Mononuclear cell (primary cell): Measurements from ENCODE around the gene SLC17A5. TPM values are rescaled to one million over a fixed set of nuclear protein-coding genes. Genes with fewer than 3 reads are reported as not detected.
"Not testable (repeated sequence)": the region's sequence is repeated elsewhere in the genome, so short reads cannot be mapped to it uniquely, and the experiment has no call there.

Source experiments
- H3K27me3 ChIP-seq: 2 replicates; pipeline ENCODE4 v1.6.0; 2011; ENCODE audit warnings: low read length, control low read depth; ENCODE audit not compliant: insufficient read depth
- H3K4me1 ChIP-seq: 2 replicates; pipeline ENCODE4 v1.5.1; 2011; ENCODE audit warnings: mild to moderate bottlenecking, low read length, control low read depth; ENCODE audit not compliant: insufficient read depth
- H3K4me3 ChIP-seq: 2 replicates; pipeline ENCODE4 v1.5.1; 2011; ENCODE audit warnings: mild to moderate bottlenecking, low read length, moderate library complexity
- H3K9me3 ChIP-seq: 2 replicates; pipeline ENCODE4 v1.5.1; 2011; ENCODE audit warnings: low read depth, mild to moderate bottlenecking, control low read depth, low read length
- total RNA-seq: library from RNA; depleted of rRNA; stranded (reverse); fragments of >200 nt; gene quantifications from one replicate; pipeline ENCODE4 v1.2.3, GENCODE V29; 2012

Gene SLC17A5
- total RNA-seq, 1 donor: 17.7 TPM

DNA sequence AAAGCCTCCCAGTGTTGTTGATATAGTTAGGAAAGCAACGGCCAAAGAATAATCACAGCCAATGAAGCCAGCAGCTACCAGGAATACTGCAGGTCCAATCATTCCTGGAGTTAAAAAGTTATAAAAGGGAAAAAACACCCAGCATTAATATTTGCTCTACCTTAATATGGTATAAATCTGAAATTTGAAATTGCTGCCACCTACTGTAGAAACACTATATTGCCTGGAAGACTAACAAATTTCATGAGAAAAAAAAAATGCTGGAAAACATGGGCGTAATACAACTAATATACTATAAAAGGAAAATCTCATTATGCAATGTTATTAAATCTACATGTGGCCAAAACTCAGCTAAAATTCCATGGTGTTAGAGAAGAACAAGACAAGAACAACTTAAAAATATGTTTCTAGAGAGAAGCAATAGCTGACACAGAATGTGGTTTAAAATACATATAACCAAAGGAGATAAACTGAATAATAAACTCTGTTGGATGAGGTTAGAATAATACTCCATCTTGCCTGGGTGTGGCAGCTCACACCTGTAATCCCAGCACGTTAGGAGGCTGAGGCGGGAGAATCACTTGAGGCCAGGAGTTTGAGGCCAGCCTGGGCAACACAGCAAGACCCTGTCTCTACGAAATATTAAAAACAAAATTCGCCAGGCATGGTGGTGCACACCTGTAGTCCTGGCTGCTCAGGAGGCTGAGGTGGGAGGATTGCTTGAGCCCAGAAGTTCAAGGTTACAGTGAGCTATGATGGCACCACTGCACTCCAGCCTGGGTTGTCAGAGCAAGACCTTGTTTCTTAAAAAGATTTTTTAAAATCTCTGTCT is 43.1 kb downstream of the SLC17A5 start:
- Histone ChIP-seq H3K4me3 (no peak overlapping the region), H3K27me3 (no peaks in the 10 kb centered on the region), H3K4me1 (no peaks in the 10 kb centered on the region), H3K9me3 (no peaks in the 10 kb centered on the region)

GRCh38 chr6:73608761-73609160 is 45.0 kb downstream of the SLC17A5 start:
- Histone ChIP-seq H3K4me1 (no peaks in the 10 kb centered on the region), H3K4me3 (no peak overlapping the region), H3K27me3 (no peaks in the 10 kb centered on the region), H3K9me3 (no peaks in the 10 kb centered on the region)

GRCh38 chr6:73606428-73606827 is 47.4 kb downstream of the SLC17A5 start:
- no peaks in the 10 kb centered on the region for H3K9me3 ChIP-seq
- H3K4me1 ChIP-seq: no peaks in the 10 kb centered on the region
- no peak overlapping the region for H3K4me3 ChIP-seq
- no peaks in the 10 kb centered on the region for H3K27me3 ChIP-seq

- H3K4me3 ChIP-seq: no peak overlapping the region
- no peaks in the 10 kb centered on the region for H3K9me3 ChIP-seq
- H3K27me3 ChIP-seq: no peaks in the 10 kb centered on the region
- H3K4me1 ChIP-seq: no peaks in the 10 kb centered on the region
Observed at GRCh38 chr6:73604461-73604860, 49.3 kb downstream of the SLC17A5 start.

GRCh38 chr6:73604020-73604419 is 49.8 kb downstream of the SLC17A5 start:
- H3K27me3 ChIP-seq: no peaks in the 10 kb centered on the region
- no peaks in the 10 kb centered on the region for H3K4me1 ChIP-seq

GRCh38 chr6:73586416-73586974 is 67.3 kb downstream of the SLC17A5 start:
- H3K27me3 ChIP-seq: no peaks in the 10 kb centered on the region
- peak overlapping the region; percentile 22 for H3K4me3 ChIP-seq
- H3K4me1 ChIP-seq: peaks cover 28% of the 10 kb centered on the region
- no peaks in the 10 kb centered on the region for H3K9me3 ChIP-seq

More at GRCh38 chr6:73604020-73604419, 49.8 kb downstream of the SLC17A5 start:
- no peak overlapping the region for H3K4me3 ChIP-seq
- H3K9me3 ChIP-seq: no peaks in the 10 kb centered on the region

GRCh38 chr6:73585566-73586415 is 68.0 kb downstream of the SLC17A5 start:
- Histone ChIP-seq H3K4me3 (peak overlapping the region; percentile 22), H3K9me3 (no peaks in the 10 kb centered on the region), H3K4me1 (peaks cover 36% of the 10 kb centered on the region), H3K27me3 (no peaks in the 10 kb centered on the region)

- Histone ChIP-seq H3K27me3 (no peaks in the 10 kb centered on the region), H3K4me1 (peaks cover 45% of the 10 kb centered on the region), H3K9me3 (no peaks in the 10 kb centered on the region), H3K4me3 (no peak overlapping the region)
Observed at GRCh38 chr6:73581293-73581692, 72.5 kb downstream of the SLC17A5 start.

DNA sequence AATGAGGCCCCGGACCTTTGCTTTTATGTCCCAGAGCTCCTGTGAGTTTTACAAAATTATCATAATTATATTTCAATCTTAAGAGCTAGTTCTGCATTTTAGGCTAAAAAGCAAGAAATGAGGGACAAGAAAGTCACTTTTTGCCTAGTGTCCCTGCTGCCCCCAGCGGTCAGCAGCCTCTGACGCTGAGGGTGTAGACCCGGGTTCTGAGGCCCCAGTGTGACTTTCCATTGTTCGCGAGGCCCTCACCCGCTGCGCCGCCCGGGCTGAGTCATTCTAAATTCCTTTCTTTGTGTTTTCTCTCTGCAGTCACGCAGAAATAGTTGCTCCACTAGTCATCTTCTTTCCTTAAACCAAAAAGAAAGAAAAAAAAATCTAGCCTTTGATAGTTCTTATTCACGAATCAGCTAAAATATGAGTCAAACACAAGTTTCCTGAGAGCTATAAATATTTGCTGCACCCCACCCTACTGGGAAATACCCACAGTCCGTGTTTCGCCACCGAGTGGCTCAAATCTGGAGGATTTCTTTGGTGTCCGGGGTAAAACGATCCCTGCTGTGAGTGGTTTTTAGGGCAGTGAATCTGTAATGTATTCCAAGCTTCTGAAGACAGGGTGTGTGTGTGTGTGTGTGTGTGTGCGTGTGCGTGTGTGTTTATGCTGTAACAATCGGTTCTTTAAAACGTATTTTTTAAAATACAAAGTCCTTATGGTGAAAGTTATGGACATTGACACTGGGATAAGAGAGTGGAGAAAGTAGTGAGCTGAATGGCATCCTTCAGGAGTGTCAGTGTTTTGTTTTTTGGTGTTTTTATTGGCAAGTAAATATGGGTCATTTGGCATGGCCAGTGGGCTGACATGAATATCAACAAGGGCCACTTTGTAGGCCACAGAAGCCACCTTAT is 73.3 kb downstream of the SLC17A5 start:
- no peaks in the 10 kb centered on the region for H3K27me3 ChIP-seq
- H3K4me3 ChIP-seq: peak overlapping the region; percentile 23
- no peaks in the 10 kb centered on the region for H3K9me3 ChIP-seq
- H3K4me1 ChIP-seq: peaks cover 39% of the 10 kb centered on the region

- Histone ChIP-seq H3K4me3 (peak overlapping the region; percentile 23), H3K27me3 (no peaks in the 10 kb centered on the region), H3K9me3 (no peaks in the 10 kb centered on the region), H3K4me1 (peaks cover 33% of the 10 kb centered on the region)
Observed at GRCh38 chr6:73579851-73580246, 73.9 kb downstream of the SLC17A5 start.

DNA sequence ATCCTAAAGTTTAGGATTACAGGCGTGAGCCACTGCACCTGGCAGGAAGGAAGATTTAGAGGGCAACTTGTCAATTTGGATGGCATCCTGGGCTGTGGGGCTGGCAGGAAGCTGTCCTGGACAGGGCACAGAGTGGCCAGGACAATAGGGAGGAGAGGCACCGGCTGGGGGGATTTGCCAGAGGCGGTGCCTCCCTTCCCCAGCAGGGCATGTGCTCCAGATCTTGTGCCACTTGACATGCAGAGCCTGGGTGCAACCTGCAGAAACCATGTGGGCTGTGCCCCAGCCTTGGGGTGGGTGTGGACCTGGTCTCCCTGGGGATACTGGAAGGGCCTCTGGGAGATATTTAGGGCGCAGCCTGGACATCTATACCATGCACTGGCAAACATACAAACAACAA is 74.4 kb downstream of the SLC17A5 start:
- no peak overlapping the region for H3K4me3 ChIP-seq
- H3K4me1 ChIP-seq: peaks cover 31% of the 10 kb centered on the region
- H3K9me3 ChIP-seq: no peaks in the 10 kb centered on the region
- H3K27me3 ChIP-seq: no peaks in the 10 kb centered on the region

- H3K4me3 ChIP-seq: no peak overlapping the region
- no peaks in the 10 kb centered on the region for H3K27me3 ChIP-seq
- no peaks in the 10 kb centered on the region for H3K9me3 ChIP-seq
- H3K4me1 ChIP-seq: peaks cover 31% of the 10 kb centered on the region
Observed at GRCh38 chr6:73577676-73578075, 76.1 kb downstream of the SLC17A5 start.

GRCh38 chr6:73572531-73572930 is 81.3 kb downstream of the SLC17A5 start:
- not testable (repeated sequence) for H3K4me3 ChIP-seq, H3K27me3 ChIP-seq, H3K9me3 ChIP-seq
- peaks cover 16% of the 10 kb centered on the region for H3K4me1 ChIP-seq
